Measurements from ENCODE around the gene MMP26.

MMP26 gene

GRCh38 chr11:4704054-4704789 is at the start of gene MMP26:
Gene MMP26, plus strand, starts transcription at chr11:4704784.
- in situ Hi-C loops (cut with HindIII; ENCODE audit: low sequenced_read_pairs) = no loop called here

DNA sequence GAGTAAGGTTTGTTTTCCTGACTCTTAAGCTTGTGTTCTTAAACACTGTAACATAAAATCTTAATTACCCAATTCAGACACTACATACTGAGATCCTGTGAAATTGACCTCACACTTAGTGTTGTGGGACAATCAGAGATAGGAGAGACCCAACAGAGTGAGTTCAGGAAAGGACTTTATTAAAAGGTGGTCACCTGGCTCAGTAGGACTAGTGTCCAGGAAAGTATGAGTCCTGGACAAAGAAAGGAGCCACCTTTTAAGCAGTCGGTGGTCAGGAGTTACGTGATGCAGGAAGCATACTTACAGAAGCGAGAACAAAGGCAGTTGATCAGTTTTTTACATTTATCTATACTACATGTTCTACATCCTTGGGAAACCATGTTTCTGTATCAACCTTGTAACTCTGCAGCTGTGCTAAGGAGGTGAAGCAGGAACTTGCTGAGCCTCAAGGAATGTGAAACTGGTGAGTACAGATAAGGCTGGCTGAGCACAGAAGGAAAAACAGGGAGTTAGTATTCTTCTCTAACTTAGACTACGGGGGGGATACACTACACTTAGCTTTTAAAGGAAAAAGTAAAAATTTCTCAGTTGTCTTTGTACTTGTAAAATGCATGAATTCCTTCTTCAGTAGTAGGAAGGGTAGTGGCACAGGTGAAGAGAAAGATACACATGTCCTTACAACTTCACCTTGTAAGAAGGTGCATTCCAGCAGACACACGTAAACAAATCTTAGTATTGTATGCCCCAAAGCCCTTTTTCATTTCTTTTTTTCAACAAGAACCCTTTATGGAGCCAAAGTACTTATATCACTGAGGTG is 45.7 kb upstream of the MMP26 start:
- in situ Hi-C loops (cut with HindIII; ENCODE audit: low sequenced_read_pairs) = no loop called here

GRCh38 chr11:4662876-4663275 is 41.7 kb upstream of the MMP26 start:
- in situ Hi-C loops (cut with HindIII; ENCODE audit: low sequenced_read_pairs) = no loop called here

DNA sequence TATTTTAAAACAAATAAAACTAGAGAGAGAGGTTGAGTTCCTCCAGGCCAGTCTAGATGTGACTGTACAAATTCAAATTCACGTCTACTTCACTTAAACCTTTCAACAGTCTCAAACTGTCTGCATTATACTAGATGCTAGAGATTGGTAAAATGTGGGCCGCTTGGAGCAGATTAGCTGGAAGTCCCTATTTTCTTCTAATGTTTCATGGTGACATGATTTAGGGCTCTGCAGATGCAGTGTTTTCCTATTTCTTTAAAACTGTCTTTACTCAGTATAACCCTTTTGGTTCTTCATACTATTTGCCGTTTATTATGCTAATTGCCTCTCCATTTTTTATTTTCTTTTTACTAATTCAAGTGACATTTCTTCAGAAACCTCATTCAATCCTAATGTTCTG is 40.4 kb upstream of the MMP26 start:
- in situ Hi-C loops (cut with HindIII; ENCODE audit: low sequenced_read_pairs) = no loop called here

GRCh38 chr11:4664786-4665185 is 39.8 kb upstream of the MMP26 start:
- in situ Hi-C loops (cut with HindIII; ENCODE audit: low sequenced_read_pairs) = no loop called here

- in situ Hi-C loops (cut with HindIII; ENCODE audit: low sequenced_read_pairs) = no loop called here
Measured at GRCh38 chr11:4665424-4665823, 39.2 kb upstream of the MMP26 start.

DNA sequence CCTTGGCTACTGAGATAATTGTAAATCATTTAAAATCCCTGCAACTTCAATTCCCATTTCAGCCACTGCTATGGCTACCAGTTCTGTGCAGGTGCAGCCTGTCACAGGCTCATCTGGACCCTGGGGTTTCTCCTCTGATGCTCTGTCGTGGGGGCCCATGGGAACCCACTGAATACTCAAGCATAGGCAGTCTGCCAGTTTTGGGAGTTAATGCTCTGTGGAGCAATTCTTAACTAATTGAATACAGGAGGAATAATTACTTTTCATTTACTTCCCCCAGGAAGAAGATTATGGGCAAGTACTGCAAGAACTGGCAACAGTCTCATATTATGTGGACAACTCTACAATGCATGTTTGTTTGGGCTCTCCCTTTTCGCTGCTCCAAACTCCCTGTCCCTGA is 32.8 kb upstream of the MMP26 start:
- in situ Hi-C loops (cut with HindIII; ENCODE audit: low sequenced_read_pairs) = no loop called here

GRCh38 chr11:4672470-4672869 is 32.1 kb upstream of the MMP26 start:
- in situ Hi-C loops (cut with HindIII; ENCODE audit: low sequenced_read_pairs) = no loop called here

GRCh38 chr11:4673781-4674180 is 30.8 kb upstream of the MMP26 start:
- in situ Hi-C loops (cut with HindIII; ENCODE audit: low sequenced_read_pairs) = no loop called here

DNA sequence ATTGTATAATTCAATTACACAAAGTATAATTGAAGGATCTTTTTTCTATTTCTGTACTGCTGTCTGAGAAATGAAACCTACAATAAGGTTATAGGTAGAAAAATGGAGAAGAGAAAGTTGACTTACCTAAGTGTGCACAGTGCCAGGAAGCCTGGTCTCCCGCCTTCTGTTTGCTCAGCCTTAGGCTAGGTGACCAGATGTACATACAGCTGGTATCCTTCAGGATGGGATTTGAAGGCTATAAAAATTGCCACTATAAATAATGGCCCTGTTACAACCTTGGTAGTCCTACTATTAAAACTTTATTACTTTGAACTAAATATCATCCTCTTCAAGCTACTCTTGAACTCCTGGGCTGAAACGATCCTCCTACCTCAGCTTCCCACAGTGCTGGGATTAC is 26.6 kb upstream of the MMP26 start:
- in situ Hi-C loops (cut with HindIII; ENCODE audit: low sequenced_read_pairs) = no loop called here

DNA sequence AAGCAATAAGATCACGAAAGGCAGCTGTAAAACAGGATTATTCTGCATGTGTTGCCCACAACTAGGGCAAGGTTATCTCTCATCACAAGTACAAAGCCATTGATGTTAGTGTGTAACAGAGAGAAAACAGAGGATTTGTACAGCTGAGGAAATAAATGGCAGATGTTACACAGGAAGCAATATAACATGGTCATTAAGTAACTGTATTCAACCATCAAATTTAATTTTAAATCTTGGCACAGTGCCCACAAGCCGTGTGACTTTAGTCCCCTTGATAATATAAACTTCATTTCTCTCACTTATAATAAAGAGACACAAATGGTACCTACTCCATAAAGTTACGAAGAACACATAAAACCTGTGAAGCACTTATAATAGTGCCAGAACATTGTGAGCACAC is 24.2 kb upstream of the MMP26 start:
- in situ Hi-C loops (cut with HindIII; ENCODE audit: low sequenced_read_pairs) = no loop called here

DNA sequence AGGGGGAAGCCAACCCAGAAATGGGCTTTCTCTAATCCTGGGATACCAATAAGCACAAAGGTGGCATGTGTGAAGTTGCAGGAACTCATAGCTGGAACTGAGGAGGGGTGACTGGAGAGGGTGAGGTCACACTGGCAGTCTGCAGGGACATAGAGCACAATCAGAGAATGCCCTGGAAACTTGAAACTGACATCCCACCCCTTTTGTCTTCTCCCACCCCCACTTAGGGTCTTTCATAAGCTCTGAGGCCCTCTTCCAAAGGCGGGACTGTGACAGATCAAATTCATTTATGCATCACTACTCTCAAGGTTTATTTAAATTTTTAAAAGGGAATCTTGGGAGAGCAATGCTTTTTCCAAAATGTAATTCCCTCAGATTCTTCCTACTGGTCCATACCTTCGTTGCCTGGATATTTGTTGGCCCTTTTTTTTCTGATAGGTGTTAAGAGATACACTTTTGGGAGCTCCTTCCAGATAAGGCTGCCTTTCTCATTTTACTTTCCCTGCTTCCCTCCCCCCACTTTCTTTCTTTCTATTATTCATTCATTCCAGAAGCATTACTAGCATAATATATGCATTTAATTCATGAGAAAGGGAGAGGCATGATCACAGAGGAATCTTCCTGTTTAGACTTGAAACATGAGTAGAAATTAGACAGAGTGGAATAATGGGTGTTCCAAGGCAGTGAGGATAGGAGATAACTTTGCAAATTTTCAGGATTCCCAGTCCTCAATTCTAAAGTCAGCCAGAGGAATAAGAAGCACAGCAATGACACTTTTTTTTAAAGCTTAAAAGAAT is 21.8 kb upstream of the MMP26 start:
- in situ Hi-C loops (cut with HindIII; ENCODE audit: low sequenced_read_pairs) = no loop called here

GRCh38 chr11:4684631-4685285 is 19.8 kb upstream of the MMP26 start:
- in situ Hi-C loops (cut with HindIII; ENCODE audit: low sequenced_read_pairs) = no loop called here

GRCh38 chr11:4695442-4695841 is 9.1 kb upstream of the MMP26 start:
- in situ Hi-C loops (cut with HindIII; ENCODE audit: low sequenced_read_pairs) = no loop called here

DNA sequence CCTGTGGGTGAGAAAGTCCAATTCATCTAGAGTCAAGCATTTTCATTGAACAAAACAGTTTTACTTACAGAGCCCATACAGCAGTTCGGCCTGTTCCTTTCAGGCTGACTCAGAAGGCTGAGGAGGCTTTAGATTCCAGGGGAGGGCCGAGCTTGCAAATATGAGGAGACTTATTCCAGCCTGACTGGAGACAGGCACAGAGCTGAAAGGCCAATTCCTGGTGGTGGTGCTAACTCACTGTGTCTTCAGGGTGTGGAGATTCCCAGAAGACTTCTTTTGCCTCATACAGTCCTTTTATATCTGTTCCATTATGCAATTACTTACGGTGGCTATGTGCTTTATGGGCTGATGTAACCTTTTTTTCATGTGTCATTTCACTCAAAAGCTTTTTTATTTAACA is 7.0 kb upstream of the MMP26 start, which contains the start of gene OR51E2:
OR51E2 (minus strand) TSS at position 269 of the 400 bp plus-strand sequence. CDS start 15,142 bp downstream, outside the sequence.
- in situ Hi-C loops (cut with HindIII; ENCODE audit: low sequenced_read_pairs) = no loop called here

DNA sequence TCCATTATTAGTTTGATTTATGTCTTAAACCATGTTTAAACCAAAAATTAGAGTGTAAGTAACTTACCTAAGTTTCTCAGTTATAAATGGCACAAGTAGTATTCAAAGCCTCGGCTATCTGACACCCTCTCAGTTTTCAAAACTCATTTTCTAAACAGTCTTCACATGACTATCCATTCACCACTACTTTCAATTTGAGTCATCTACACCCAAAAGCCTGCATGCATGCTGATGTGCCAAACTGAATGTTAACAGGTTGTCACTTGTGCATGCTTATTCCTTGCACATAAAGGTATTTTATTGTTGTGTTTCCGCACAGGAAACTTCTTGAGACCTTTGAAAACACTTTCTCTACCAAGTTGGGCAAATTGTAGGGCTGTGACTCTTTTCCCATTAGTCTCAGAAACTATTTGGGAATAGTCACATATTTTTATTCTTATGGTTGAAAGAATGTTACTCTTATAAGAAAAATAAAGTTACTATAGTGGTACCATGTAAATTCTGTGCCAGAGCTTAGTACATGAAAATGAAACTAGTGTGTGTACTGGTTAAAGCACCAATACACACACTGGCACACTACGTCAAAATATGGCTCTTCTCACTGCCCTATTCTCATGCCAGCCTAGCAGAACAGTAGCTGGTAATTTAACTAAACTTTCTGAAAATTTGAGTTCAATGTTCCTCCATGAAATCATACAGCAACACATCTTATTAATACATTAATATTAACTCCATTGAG is 4.7 kb upstream of the MMP26 start:
- in situ Hi-C loops (cut with HindIII; ENCODE audit: low sequenced_read_pairs) = no loop called here

DNA sequence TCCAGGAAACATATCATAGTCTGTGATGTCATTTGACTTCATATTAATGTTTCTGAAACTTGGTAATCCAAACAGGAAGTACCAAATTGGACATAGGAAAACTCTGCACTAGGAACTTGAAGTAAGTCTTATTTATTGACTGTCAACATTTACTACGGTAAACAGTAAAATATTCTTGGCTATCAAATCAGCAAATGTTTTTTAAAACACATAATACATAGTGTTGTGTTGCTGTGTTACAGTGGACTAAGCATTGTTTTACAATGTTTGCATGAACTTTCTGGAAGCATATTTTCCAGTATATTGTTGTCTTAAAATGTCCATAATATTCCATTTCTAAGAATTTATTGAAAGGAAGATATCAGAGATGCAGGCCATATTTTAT is 4.2 kb upstream of the MMP26 start:
- in situ Hi-C loops (cut with HindIII; ENCODE audit: low sequenced_read_pairs) = no loop called here

DNA sequence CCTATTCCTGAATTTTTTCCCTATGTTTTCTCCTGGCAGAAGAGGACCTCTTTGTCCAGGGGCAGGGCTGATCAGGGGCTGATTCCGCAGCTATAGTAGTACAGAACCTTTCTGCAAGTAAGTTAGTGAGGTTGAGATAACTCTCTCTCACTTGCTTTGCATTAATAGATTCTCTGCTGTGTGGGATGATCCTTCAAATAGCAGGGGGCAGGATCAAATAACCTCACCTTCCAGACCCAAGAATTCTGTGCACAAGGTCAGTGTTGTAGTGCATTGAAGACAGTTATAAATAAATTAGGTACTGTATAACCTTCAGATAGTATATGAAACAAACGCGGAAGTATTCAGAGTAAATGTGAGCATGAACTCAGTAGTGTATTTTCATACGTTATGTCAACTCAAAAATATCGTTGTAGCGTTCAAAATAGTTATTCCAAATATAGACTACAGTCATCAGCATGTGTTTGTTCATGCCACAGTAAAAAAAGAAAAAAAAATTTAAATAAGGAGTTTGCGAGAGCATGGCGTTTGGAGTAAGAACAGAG is 278 bp downstream of the MMP26 start:
- in situ Hi-C loops (cut with HindIII; ENCODE audit: low sequenced_read_pairs) = no loop called here

DNA sequence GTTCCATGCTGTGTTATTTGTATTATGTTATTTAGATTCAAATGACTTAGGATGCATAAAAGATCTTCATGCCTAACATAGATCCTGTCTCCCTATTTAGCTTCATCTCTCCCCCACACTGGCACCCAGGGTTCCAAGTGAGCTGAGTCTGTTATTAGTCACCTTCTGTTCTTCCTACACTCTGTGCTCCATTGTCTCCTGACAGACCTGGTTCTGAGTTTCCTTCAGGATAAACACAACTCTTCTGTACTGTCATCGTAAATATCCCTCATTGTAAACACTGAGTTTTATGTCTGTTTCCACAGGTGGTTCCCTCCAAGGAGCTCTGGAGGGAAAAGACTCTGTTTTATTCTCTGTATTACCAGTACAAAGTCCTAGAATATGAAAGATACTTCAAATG is 8.7 kb downstream of the MMP26 start:
- in situ Hi-C loops (cut with HindIII; ENCODE audit: low sequenced_read_pairs) = no loop called here

DNA sequence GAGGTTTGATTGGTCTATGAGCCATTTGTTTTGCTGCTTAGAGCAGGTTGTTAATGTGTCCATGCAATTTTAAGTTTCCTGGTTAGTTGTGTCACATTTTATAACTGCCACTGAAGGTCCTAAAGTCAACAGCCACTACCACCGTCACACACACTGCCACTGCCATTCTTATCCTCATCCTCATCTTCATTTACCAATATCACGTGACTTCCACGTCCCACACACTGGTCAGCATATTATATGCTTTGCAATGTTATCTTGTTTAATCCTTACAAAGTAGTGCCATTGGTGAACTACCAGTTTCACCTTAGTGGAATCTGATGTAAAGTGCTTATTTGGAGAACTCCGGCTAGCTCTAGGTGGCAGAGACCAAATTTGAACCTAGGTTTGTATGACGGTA is 9.7 kb downstream of the MMP26 start:
- in situ Hi-C loops (cut with HindIII; ENCODE audit: low sequenced_read_pairs) = no loop called here

Data from endothelial cell of hepatic sinusoid (primary cell).